KOPT-K1 (cell line): ENCODE results near the gene IQCK.

Source experiments
- H3K27ac ChIP-seq: fragments of 200-600 bp; sonication (generic); 2 replicates; pipeline ENCODE4 v1.5.1; 2016; ENCODE audit warnings: antibody characterized with exemption, mild to moderate bottlenecking, low read depth, low read length; ENCODE audit not compliant: poor library complexity, severe bottlenecking
- H3K36me3 ChIP-seq: fragments of 200-600 bp; sonication (generic); 2 replicates; pipeline ENCODE4 v1.5.1; 2017; ENCODE audit warnings: antibody characterized with exemption, mild to moderate bottlenecking, low read length, moderate library complexity; ENCODE audit not compliant: insufficient read depth
- H3K9me3 ChIP-seq: fragments of 200-600 bp; sonication (generic); 2 replicates; pipeline ENCODE4 v1.5.1; 2017; ENCODE audit warnings: antibody characterized with exemption, low read length, mild to moderate bottlenecking; ENCODE audit not compliant: insufficient read depth, poor library complexity, severe bottlenecking

IQCK gene

DNA sequence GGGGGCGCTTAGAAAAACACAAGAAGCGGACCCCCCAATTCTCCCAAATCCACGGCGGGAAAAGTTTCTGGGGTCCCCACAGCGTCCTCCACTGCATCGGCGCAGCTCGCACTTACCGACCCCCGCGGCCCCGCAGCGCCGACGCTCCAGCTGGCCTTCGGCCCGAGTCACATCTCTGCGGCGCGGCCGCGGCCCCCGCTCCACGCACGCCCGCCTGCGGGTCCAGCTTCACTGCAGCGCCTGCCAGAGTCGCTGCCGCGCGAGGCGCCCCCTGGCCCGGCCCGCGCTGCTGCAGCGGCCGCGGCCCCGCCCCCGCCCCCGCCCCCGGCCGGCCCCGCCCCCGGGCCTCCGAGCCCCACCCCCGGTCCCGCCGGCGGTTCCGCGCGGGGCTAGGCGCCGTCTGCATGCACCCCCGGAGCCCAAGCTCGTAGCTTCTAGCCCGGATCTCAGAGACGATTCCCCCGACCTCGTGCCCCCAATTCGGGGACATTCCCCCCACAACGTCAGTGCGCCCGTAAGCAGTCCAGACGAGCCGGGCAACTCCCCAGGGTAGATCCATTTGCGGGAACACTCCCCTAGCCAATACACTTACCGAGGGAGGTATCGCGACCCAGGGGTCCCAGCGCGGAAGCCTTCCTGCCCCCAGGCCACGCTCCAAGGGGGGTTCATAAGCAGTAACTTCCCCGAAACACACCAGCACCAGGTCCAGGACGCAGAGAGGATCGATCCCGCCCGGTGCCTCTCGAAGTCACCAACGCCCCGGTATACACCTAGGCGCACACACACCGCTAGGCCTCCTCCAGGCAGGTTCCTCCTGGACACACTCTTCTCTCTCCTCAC lies 166.8 kb downstream of the IQCK start, which contains the start of gene GPRC5B:
Gene GPRC5B (minus strand): TSS at position 238 of the 840 bp plus-strand sequence. CDS start 12,003 bp downstream, outside the sequence.
- Histone ChIP-seq H3K9me3 (no peaks in the 10 kb centered on the region), H3K27ac (no peak within 1 kb of the TSS), H3K36me3 (no peaks in the 10 kb centered on the region)

DNA sequence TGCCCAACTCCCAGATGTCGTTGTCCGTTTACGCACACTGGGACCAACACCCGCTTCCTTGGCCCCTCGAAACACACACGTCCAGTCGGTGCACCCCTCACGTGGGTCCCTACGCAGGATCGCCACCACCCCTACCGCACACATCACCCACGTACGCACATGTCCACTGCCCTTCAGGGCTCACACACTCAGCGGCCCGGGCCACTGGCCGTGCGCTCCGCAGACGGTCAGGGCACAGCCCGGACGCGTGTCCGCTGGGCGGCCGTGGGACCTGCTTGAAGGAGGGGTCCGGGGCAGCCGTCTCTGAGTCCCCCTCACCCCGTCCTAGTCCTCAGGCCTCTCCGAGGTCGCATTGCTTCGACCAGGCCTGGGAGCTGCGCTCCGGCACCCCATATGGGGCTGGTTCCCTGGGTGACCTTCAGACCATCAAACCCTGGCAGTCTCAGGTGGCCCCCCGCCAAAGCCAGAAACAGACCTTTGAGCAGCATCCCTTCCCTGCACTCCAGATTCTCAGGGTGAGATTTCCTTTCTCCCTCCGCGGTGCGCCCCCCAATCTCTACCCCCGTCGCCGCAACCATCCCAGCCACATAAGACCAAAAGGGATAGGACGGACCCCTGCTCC lies 167.5 kb downstream of the IQCK start:
- Histone ChIP-seq H3K27ac (no peak overlapping the region), H3K9me3 (no peaks in the 10 kb centered on the region), H3K36me3 (no peaks in the 10 kb centered on the region)

DNA sequence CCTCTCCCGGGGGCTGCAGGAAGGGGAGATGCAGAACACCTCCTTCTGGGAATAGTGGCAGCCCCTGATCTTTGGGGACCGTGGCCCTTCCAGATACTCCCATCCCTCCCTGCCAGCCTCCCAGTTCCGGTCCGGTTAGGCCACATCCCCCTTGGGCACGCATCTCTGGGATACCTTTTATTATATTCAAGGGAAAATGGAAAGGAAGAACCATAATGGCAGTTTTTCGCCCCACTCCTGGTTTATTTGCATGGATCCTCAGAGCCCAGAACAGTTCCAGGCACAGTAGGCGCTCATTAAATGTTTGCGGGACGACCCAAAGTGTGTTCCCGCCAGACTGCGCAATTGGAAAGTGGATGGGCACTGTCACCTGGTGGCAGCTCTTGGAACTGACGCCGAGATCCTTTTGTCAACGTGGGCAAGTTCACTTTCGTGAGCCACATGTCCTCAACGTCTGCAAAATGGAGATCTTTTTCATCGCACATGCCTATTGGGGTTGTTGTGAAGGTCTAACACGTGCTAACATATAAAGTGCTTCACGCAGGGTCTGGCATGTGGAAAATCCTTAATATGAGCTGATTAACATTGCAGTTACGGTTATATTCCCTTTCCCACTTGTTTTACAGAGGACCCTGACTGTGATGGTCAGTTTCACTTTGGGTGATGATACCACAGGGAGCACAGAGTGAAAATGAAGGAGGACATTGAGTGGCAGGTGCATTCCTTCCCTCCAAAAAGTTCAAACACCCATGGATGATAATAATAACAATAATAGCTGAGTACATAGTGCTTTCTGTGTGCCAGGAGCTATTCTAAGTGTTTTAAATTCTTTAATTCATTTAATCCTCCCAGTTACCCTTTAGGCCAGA lies 168.2 kb downstream of the IQCK start:
- Histone ChIP-seq H3K9me3 (no peaks in the 10 kb centered on the region), H3K27ac (no peak overlapping the region), H3K36me3 (no peaks in the 10 kb centered on the region)

DNA sequence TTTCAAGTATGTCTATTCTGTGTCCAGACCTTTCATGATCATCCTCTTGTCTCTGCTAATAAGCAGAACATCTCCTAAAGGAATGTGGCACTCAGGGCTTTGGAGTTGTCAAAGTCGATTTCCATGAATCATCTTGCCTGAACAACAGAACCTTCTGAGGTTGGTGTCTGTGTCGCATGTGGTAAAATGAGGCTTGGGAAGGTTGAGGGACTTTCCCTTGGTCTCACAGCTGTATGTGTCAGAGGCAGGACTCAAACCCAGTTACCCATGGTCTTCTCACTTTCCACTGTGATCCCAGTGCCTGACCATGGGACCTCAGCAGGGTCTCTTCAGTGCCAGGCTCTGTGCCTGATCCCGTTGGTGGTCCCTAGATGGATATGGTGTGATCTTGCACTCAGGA lies 170.8 kb downstream of the IQCK start:
- Histone ChIP-seq H3K36me3 (no peaks in the 10 kb centered on the region), H3K27ac (no peak overlapping the region)

DNA sequence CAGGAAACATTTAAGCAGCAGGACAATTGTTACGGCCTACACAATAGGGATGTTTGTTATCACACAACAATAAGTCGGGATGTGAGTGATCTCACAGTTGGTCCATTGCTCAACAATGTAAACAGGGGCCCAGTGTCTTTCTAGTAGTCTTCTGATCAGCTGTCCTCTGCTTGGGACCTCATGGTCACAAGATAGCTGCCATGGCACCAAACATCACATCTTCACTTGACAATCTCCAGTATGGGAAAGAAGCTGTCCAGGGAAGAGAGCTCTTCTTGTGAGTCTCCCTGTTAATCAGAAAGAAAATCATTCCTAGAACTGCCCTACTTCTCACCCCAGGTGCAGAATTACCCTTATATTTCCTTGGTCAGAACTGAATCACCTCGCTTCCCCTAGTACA lies 172.8 kb downstream of the IQCK start:
- H3K9me3 ChIP-seq, result no peaks in the 10 kb centered on the region
- no peak overlapping the region for H3K27ac ChIP-seq
- H3K36me3 ChIP-seq, result no peaks in the 10 kb centered on the region

More for the DNA sequence above, 170.8 kb downstream of the IQCK start:
- H3K9me3 ChIP-seq, result no peaks in the 10 kb centered on the region

DNA sequence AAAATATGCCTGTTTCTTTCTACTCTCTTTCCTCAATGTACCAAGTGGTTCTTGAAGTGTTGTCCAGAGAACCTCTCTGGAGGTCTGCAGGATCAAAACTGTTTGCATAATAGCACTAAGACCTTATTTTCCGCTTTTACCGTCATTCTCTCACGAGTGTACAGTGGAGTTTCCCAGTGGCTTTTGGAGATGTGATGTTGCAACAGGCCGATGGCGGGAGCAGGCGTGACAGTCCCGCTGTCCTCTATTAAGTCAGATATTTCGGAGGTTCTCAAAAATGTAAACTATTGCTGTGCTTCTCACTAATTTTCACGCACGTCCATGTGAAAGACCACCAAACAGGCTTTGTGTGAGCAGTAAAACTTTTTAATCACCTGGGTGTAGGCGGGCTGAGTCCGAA lies 174.8 kb downstream of the IQCK start:
- no peaks in the 10 kb centered on the region for H3K9me3 ChIP-seq
- H3K36me3 ChIP-seq, result no peaks in the 10 kb centered on the region
- H3K27ac ChIP-seq, result no peak overlapping the region

DNA sequence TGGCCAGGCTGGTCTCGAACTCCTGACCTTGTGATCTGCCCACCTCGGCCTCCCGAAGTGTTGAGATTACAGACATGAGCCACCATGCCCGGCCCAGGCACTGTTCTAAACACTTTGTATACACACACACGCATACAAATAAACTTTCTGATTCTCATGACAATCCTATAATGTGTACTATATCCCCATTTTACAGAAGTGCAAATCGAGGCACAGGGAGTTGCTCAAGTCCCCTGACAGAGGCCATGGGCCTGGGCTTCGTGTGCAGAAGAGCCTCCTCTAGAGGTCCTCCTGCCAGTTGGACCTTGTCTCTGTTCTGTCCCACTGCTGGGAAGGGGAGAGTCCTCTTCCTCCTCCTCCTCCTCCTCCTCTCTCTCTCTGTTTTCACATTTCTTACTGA lies 176.5 kb downstream of the IQCK start:
- no peak overlapping the region for H3K27ac ChIP-seq
- H3K36me3 ChIP-seq, result no peaks in the 10 kb centered on the region
- H3K9me3 ChIP-seq, result no peaks in the 10 kb centered on the region

DNA sequence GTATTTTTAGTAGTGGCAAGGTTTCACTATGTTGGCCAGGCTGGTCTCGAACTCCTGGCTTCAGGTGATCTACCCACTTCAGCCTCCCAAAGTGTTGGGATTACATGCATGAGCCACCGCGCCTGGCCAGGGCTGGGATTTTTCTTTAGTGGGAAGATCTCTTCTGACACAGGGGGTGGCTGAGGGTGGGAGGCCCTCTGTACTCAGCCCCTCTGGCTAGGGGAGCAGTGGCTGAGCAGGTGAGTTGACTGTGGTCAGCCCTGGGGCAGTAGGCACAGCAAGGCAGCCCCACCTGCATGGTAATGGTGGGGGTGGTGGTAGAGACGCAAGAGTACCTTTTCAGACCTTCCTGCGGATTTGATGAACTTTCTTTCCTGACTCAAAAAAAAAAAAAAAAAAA lies 178.9 kb downstream of the IQCK start:
- H3K36me3 ChIP-seq, result no peaks in the 10 kb centered on the region

DNA sequence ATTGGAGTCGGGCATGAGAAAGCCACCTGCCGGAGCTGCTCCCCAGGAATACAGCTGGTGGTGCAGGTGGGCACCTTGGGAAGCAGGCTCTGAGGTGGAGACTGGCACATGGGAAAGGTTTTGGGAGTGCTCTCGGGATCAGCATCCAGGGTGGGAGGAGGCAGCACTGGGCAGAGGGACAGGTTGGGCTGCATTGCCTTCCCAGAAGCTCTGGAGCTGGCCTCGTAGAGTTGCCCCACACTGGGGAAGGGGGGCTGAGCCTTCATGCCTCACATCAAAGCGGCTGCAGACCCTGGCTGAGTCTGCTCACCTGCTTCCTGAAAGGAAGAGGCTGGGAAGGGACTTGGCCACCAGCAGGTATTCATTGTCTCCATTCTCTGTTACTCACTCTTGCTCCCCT lies 180.1 kb downstream of the IQCK start:
- H3K9me3 ChIP-seq, result no peaks in the 10 kb centered on the region
- H3K36me3 ChIP-seq, result no peaks in the 10 kb centered on the region
- no peak overlapping the region for H3K27ac ChIP-seq

More for the DNA sequence above, 178.9 kb downstream of the IQCK start:
- no peak overlapping the region for H3K27ac ChIP-seq
- H3K9me3 ChIP-seq, result no peaks in the 10 kb centered on the region

DNA sequence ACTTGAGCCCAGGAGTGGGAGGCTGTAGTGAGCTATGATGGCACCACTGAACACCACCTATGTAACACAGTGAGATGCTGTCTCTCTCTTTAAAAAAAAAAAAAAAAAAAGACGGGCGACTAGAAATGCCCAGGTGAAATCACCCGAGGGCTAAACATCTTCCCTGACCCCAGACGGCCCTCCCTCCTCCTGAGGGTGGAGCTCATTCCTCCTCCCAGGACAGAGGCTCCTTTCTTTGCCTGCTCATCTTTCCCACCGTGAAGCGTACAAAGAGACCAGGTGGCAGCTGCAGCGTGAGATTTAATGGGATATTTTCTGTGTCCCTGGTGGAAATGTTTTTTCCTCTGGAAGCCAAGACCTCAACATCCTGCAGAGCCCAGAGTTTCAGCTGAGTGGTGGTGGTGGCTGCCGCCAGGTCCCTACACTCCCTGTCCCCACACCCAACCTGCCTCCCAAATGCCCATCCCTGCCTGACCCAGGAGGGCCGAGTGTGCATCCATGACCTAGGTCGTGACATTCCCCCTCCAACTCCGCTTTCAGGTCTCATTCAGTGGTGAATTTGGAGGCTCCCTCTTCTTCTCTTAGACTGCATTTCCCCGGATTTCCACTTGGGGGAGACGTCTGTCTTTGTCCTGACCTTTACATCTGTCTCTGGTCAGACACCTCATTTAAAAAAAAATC lies 181.0 kb downstream of the IQCK start:
- Histone ChIP-seq H3K27ac (no peak overlapping the region), H3K36me3 (no peaks in the 10 kb centered on the region), H3K9me3 (no peaks in the 10 kb centered on the region)

DNA sequence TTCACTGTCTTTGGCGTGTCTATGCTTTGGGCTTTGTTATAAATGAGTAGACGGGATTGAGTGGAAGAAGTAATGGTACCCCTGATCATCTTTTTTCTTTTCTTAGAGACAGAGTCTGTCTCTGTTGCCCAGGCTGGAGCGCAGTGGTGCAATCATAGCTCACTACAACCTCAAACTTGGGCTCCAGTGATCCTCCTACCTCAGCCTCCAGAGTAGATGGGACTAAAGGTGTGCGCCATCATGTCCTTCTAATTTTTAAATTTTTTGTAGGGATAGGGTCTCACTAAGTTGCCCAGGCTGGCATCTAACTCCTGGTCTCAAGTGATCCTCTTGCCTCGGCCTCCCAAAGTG lies 181.5 kb downstream of the IQCK start:
- Histone ChIP-seq H3K9me3 (no peaks in the 10 kb centered on the region), H3K27ac (no peak overlapping the region), H3K36me3 (no peaks in the 10 kb centered on the region)

DNA sequence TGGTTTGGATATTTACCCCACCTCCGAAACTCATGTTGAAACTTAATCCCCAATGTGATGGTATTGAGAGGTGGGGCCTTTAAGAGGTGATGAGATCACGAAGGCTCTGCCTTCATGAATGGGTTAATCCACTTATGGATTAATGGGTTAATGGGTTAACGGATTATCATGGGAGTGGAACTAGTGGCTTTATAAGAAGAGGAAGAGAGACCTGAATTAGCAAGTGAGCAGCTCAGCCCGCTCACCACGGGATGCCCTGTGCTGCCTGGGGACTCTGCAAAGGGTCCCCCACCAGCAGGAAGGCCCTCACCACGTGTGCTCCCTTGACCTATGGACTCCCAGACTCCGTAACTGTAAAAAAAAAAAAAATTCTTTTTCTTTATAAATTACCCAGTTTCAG lies 183.1 kb downstream of the IQCK start:
- Histone ChIP-seq H3K9me3 (no peaks in the 10 kb centered on the region), H3K27ac (no peak overlapping the region), H3K36me3 (no peaks in the 10 kb centered on the region)

DNA sequence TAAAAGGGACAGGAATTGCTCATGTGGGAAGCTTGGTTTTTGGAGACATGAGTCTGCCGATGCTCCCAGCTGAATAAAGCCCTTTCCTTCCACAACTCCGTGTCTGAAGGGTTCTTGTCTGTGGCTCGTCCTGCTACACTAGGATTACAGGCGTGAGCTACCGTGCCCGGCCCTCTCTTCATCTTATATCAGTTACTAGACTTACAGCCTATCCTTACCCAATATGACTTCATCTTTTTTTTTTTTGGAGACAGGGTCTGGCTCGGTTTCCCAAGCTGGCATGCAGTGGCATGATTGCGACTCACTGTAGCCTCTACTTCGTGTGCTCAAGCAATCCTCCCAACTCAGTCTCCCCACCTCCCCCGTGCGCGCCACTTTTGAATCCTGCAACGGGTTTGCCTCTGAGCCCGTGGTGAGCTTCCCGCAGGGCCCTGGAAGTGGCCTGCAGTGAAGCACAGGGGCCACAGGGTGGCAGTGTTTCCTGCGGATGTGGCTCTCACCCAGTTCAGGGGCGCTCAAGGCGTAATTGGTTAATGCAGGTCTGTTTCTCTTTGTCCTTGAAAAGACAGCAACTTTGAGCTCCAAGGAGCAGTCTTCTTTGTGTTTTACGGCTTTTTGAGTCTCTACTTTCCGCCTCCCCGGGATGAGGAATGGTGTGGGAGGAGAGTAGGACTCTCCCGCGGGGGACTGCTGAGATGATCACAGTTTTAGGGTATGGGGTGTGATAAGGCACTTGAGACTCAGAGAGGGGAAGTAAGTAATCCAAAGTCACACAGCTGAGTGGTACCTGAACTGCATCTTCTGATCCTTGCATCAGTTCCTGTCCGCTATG lies 189.3 kb downstream of the IQCK start:
- Histone ChIP-seq H3K27ac (no peak overlapping the region), H3K36me3 (no peaks in the 10 kb centered on the region), H3K9me3 (no peaks in the 10 kb centered on the region)
